22Rv1 (cell line): Measurements from ENCODE around the gene MAP4K5.

Experiments used
- H3K27ac ChIP-seq: fragments of 450-650 bp; 2 replicates; pipeline ENCODE4 v1.5.1; 2017
- ZFX ChIP-seq: fragments of 450-650 bp; IDR thresholded peaks from 2 replicates; pipeline ENCODE4 v1.6.1; 2017; ENCODE audit warnings: antibody characterized with exemption, borderline replicate concordance
- TF ChIP-seq, protein P1 (sequence below): fragments of 450-650 bp; IDR thresholded peaks from 2 replicates; pipeline ENCODE4 v1.5.1; 2017; ENCODE audit warnings: mild to moderate bottlenecking

MAP4K5 gene

GRCh38 chr14:50383618-50384225, 148.6 kb downstream of the MAP4K5 start:
- no peak overlapping the region for H3K27ac ChIP-seq
- no peak for TF ChIP-seq ZFX
- TF ChIP-seq, protein P1, sequence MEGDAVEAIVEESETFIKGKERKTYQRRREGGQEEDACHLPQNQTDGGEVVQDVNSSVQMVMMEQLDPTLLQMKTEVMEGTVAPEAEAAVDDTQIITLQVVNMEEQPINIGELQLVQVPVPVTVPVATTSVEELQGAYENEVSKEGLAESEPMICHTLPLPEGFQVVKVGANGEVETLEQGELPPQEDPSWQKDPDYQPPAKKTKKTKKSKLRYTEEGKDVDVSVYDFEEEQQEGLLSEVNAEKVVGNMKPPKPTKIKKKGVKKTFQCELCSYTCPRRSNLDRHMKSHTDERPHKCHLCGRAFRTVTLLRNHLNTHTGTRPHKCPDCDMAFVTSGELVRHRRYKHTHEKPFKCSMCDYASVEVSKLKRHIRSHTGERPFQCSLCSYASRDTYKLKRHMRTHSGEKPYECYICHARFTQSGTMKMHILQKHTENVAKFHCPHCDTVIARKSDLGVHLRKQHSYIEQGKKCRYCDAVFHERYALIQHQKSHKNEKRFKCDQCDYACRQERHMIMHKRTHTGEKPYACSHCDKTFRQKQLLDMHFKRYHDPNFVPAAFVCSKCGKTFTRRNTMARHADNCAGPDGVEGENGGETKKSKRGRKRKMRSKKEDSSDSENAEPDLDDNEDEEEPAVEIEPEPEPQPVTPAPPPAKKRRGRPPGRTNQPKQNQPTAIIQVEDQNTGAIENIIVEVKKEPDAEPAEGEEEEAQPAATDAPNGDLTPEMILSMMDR, result no peak

- no peak overlapping the region for H3K27ac ChIP-seq
- no peak for TF ChIP-seq ZFX
- TF ChIP-seq, protein P1, result no peak
These were observed 150.5 kb downstream of the MAP4K5 start for GRCh38 chr14:50381823-50382287.

DNA sequence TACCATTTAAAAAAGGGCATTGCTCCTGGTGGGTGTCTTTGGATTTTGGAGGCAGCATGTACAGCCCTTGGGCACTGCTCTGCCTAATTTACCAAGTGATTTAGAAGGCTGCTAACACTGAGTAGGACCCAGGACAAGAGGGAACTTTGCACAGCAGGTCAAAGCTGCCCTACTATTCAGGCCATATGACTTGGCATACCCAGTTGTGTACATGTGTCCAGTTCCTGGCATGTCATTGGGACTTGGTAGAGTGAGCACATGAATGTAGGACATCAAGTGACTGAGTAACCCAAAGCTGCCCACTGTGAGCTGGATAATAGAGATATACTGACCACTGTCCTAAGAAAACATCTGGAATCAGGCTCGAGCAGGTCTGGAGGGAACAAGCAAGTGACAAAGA, 151.4 kb downstream of the MAP4K5 start:
- no peak for TF ChIP-seq ZFX
- TF ChIP-seq, protein P1, result no peak
- no peak overlapping the region for H3K27ac ChIP-seq

DNA sequence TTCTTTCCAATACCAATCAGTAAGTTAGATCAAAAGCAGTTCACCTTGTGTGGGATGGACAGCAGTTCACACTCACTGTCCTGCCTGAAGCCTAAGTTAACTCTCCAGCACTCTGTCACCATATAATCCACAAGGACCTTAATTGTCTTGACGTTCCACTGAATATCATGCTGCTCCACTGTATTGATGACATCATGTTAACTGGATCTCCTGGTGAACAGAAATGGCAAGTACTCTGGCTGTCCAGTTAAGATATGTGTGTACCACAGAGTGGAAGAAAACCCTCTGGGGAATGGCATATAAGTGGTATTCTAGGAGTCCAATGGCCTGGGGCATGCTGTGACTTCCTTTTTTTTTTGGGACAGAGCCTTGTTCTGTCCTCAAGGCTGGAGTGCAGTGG, 151.9 kb downstream of the MAP4K5 start:
- H3K27ac ChIP-seq, result no peak overlapping the region
- TF ChIP-seq, protein P1, result no peak
- no peak for TF ChIP-seq ZFX

DNA sequence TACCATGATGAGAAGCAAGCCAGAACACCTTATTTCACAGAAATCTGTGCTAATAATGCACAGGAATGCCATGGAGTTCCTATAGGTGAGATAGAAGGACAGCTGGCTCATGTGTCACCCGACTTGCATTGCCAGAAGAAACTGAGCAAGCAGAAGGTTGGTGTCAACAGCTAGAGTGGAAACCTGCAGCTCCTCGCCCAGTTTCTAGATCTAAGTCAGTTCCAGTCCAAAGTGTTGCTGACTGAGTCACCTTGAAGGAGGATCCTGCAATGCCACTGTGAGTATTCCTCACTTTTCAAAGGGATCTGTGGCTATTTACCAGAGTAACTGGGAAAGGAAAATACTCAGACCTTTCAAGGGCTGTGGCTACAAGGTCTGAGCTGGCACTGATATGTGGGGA, 152.8 kb downstream of the MAP4K5 start:
- TF ChIP-seq, protein P1, result no peak
- TF ChIP-seq ZFX, result no peak
- no peak overlapping the region for H3K27ac ChIP-seq

DNA sequence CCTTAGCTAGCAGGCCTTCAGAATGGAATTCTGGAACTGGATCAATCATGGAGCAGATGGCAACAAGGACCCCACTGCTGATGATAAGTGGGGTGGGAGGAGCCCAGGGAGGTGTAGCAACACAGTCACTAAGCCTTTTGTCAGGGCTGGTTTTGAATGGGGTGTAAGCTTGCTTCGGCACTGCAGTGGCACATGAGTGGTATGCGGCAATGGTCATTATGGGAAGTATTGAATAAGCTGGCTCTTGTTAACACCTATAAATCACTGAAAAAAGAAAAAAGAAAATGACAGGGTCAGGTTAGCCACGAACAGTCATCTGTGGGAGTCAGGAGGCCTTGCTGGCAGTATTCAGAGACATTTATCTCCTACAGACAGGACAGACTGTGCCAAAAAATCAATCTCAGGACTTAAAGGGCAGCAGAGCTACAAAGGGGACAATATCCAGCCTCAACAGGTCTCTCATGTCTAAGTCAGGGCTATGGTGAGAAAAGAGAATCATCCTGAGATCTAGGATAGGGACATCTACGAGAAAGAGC, 154.8 kb downstream of the MAP4K5 start:
- TF ChIP-seq, protein P1, result no peak
- H3K27ac ChIP-seq, result no peak overlapping the region

- TF ChIP-seq ZFX, result no peak
- TF ChIP-seq, protein P1, result no peak
- no peak overlapping the region for H3K27ac ChIP-seq
These were observed 156.6 kb downstream of the MAP4K5 start for GRCh38 chr14:50375760-50376159.
